HCT116 (cell line): ENCODE results near the gene SPATA7. TPM values are rescaled to one million over a fixed set of nuclear protein-coding genes. Genes with fewer than 3 reads are reported as not detected.

Experiments used
- ATAC-seq: fragments of 200-7000 bp; cut with Tn5 transposase; 2 replicates; pipeline ENCODE4 v1.9.1; 2020; ENCODE audit warnings: mild to moderate bottlenecking, moderate library complexity
- BruUV-seq: library from RNA; stranded (reverse); fragments of 400-500 nt; replicated peaks from 2 replicates; lab custom pipeline; 2021; lab: Mats Ljungman, UMichigan
- CTCF ChIA-PET: fragments of 300-600 bp; sonication (Branson Sonifier 250); formaldehyde crosslinking; loops from one replicate; lab custom pipeline; 2021; ENCODE audit warnings: antibody characterized with exemption; lab: Charles Lee
- POLR2A ChIA-PET: fragments of 300-600, 350-600 bp; sonication (Branson Sonifier 250); formaldehyde crosslinking; loops from one replicate; lab custom pipeline; 2021; ENCODE audit warnings: antibody characterized with exemption; lab: Charles Lee
- RAD21 ChIA-PET, 2 experiments: fragments of 300-600 bp; sonication (Branson Sonifier 250); formaldehyde crosslinking; loops; one replicate each; lab custom pipeline; 2023; ENCODE audit warnings: low total read pairs in 2 of 2; ENCODE audit not compliant: uncharacterized antibody in 2 of 2, unreplicated experiment in 2 of 2, low non-redundant PET in 1 of 2; lab: Charles Lee
- DNase-seq: peaks from one replicate; pipeline ENCODE4 v3.0.0-alpha.2; 2010; ENCODE audit warnings: low read depth, low spot score
- H2AFZ ChIP-seq: fragments of 200-600 bp; shearing (Covaris generic), sonication (generic); 2 replicates; pipeline ENCODE4 v1.6.1; 2017; ENCODE audit warnings: low read depth, mixed run types, mixed read lengths, antibody characterized with exemption, low read length; ENCODE audit not compliant: poor library complexity, severe bottlenecking
- H3K27ac ChIP-seq: 2 replicates; pipeline ENCODE4 v1.5.1; 2012; ENCODE audit warnings: low read depth, low read length
- H3K27me3 ChIP-seq: fragments of 200-600 bp; sonication (generic); 2 replicates; pipeline ENCODE4 v1.6.1; 2016; ENCODE audit warnings: mixed run types, low read length, mixed read lengths; ENCODE audit not compliant: insufficient read depth
- H3K36me3 ChIP-seq, 2 experiments: fragments of 200-500 bp in 1 of 2; fragments of 200-600 bp in 1 of 2; sonication (Bioruptor generic) in 1 of 2; sonication (generic) in 1 of 2; 2 replicates each; pipeline versions ENCODE4 v1.5.1 to v1.6.1; 2014 to 2016; ENCODE audit warnings: low read length in 2 of 2, inconsistent platforms in 1 of 2, mixed read lengths in 1 of 2, mixed run types in 1 of 2; ENCODE audit not compliant: insufficient read depth in 2 of 2, control insufficient read depth in 1 of 2
- H3K4me1 ChIP-seq, 2 experiments: fragments of 200-600 bp in 1 of 2; sonication (generic) in 1 of 2; 2 replicates each; pipeline versions ENCODE4 v1.5.1 to v1.6.1; 2012 to 2017; ENCODE audit warnings: low read length in 2 of 2, inconsistent platforms in 1 of 2, mild to moderate bottlenecking in 1 of 2, mixed read lengths in 1 of 2, mixed run types in 1 of 2, moderate library complexity in 1 of 2; ENCODE audit not compliant: insufficient read depth in 2 of 2, control insufficient read depth in 1 of 2
- H3K4me2 ChIP-seq: fragments of 200-600 bp; sonication (generic); 2 replicates; pipeline ENCODE4 v1.6.1; 2017; ENCODE audit warnings: mixed run types, low read length, mixed read lengths
- H3K4me3 ChIP-seq, 2 experiments: fragments of 200-600 bp in 1 of 2; sonication (generic) in 1 of 2; replicated peaks in 1 of 2; 2 replicates each; pipeline ENCODE4 v1.5.1; 2011 to 2016; ENCODE audit warnings: low read length in 2 of 2, control low read depth in 1 of 2, low read depth in 1 of 2, mild to moderate bottlenecking in 1 of 2, mixed read lengths in 1 of 2, mixed run types in 1 of 2
- H3K79me2 ChIP-seq: fragments of 200-600 bp; sonication (generic); 2 replicates; pipeline ENCODE4 v1.6.1; 2017; ENCODE audit warnings: mild to moderate bottlenecking, mixed run types, low read length, moderate library complexity, mixed read lengths; ENCODE audit not compliant: insufficient read depth
- H3K9ac ChIP-seq: fragments of 200-600 bp; sonication (generic); 2 replicates; pipeline ENCODE4 v1.6.1; 2016; ENCODE audit warnings: low read length, mixed read lengths
- H3K9me2 ChIP-seq: fragments of 200-600 bp; sonication (generic), shearing (Covaris generic); 2 replicates; pipeline ENCODE4 v1.6.1; 2017; ENCODE audit warnings: mixed run types, mild to moderate bottlenecking, moderate library complexity; ENCODE audit not compliant: insufficient read depth
- H3K9me3 ChIP-seq, 2 experiments: fragments of 200-500 bp in 1 of 2; fragments of 200-600 bp in 1 of 2; sonication (Bioruptor generic) in 1 of 2; sonication (generic) in 1 of 2; 2 replicates each; pipeline ENCODE4 v1.6.1; 2014 to 2017; ENCODE audit warnings: low read length in 2 of 2, mixed read lengths in 2 of 2, inconsistent platforms in 1 of 2, low read depth in 1 of 2, mild to moderate bottlenecking in 1 of 2, mixed run types in 1 of 2, moderate library complexity in 1 of 2; ENCODE audit not compliant: control insufficient read depth in 1 of 2, insufficient read depth in 1 of 2
- H4K20me1 ChIP-seq: fragments of 200-600 bp; sonication (generic), shearing (Covaris generic); 2 replicates; pipeline ENCODE4 v1.6.1; 2017; ENCODE audit warnings: mixed run types, mild to moderate bottlenecking, moderate library complexity; ENCODE audit not compliant: insufficient read depth
- ATF3 ChIP-seq: IDR thresholded peaks from 2 replicates; pipeline ENCODE4 v1.6.1; 2012
- CEBPB ChIP-seq: IDR thresholded peaks from 2 replicates; pipeline ENCODE4 v1.6.1; 2012; ENCODE audit warnings: low read depth
- EGR1 ChIP-seq: IDR thresholded peaks from 2 replicates; pipeline ENCODE4 v1.6.1; 2012; ENCODE audit warnings: low read depth
- ELF1 ChIP-seq: IDR thresholded peaks from 2 replicates; pipeline ENCODE4 v1.6.1; 2012; ENCODE audit warnings: low read depth, borderline replicate concordance
- EZH2 ChIP-seq: fragments of 200-600 bp; sonication (generic); IDR thresholded peaks from 2 replicates; pipeline ENCODE4 v1.6.1; 2017; ENCODE audit warnings: antibody characterized with exemption, mixed run types
- SIN3A ChIP-seq: IDR thresholded peaks from 2 replicates; pipeline ENCODE4 v1.6.1; 2012; ENCODE audit warnings: low read depth
- SP1 ChIP-seq: IDR thresholded peaks from 2 replicates; pipeline ENCODE4 v1.6.1; 2012; ENCODE audit warnings: low read depth
- SRF ChIP-seq: IDR thresholded peaks from 2 replicates; pipeline ENCODE4 v1.6.1; 2012; ENCODE audit warnings: low read depth
- TCF7L2 ChIP-seq: IDR thresholded peaks from 2 replicates; pipeline ENCODE4 v1.7.0; 2011; ENCODE audit warnings: borderline replicate concordance, inconsistent platforms; ENCODE audit not compliant: insufficient read depth, insufficient read length; ENCODE audit errors: extremely low read depth
- intact Hi-C: fragments of 100-400 bp; cut with micrococcal nuclease; formaldehyde crosslinking; loops from 2 replicates; pipeline ENCODE4 v1.10.0; 2022
- total RNA-seq: library from RNA; stranded (reverse); gene quantifications from one replicate; pipeline ENCODE4 v1.2.1, GENCODE V29; 2021; ENCODE audit not compliant: unreplicated experiment
- TF ChIP-seq, protein P1 (sequence below): IDR thresholded peaks from 2 replicates; pipeline ENCODE4 v1.6.1; 2011; ENCODE audit warnings: mild to moderate bottlenecking, low read length, moderate library complexity; ENCODE audit not compliant: insufficient replicate concordance; ENCODE audit errors: extremely low read depth

SPATA7 gene
- total RNA-seq, 1 experiment from 2014 or later = 6.2 TPM

- Histone ChIP-seq H3K27me3 (no peaks in the 10 kb centered on the region), H3K9ac (no peak overlapping the region), H4K20me1 (no peaks in the 10 kb centered on the region), H3K9me3 (no peaks in the 10 kb centered on the region)
- no peak for ATAC-seq
- intact Hi-C loops = loop anchor here (2.0 kb wide), 1 partner anchor 76 kb away; no protein-coding TSS in a partner anchor
- no TSS peak for BruUV-seq
- POLR2A ChIA-PET = no interaction called here
- TF ChIP-seq ATF3 (no peak), EZH2 (no peak), CEBPB (no peak), SRF (no peak), SP1 (no peak), ELF1 (no peak), SIN3A (no peak), TCF7L2 (no peak), EGR1 (no peak)
- TF ChIP-seq, protein P1, sequence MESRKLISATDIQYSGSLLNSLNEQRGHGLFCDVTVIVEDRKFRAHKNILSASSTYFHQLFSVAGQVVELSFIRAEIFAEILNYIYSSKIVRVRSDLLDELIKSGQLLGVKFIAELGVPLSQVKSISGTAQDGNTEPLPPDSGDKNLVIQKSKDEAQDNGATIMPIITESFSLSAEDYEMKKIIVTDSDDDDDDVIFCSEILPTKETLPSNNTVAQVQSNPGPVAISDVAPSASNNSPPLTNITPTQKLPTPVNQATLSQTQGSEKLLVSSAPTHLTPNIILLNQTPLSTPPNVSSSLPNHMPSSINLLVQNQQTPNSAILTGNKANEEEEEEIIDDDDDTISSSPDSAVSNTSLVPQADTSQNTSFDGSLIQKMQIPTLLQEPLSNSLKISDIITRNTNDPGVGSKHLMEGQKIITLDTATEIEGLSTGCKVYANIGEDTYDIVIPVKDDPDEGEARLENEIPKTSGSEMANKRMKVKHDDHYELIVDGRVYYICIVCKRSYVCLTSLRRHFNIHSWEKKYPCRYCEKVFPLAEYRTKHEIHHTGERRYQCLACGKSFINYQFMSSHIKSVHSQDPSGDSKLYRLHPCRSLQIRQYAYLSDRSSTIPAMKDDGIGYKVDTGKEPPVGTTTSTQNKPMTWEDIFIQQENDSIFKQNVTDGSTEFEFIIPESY = no peak
- TF ChIP-seq, all 23 proteins: peak for 0
- Histone ChIP-seq H3K4me2 (no peak overlapping the region), H3K36me3 (no peaks in the 10 kb centered on the region; a peak in 1 of 4 replicates), H3K27ac (no peak overlapping the region), H3K4me1 (no peaks in the 10 kb centered on the region), H3K4me3 (no peak overlapping the region), H3K9me2 (no peaks in the 10 kb centered on the region), H2AFZ (no peak overlapping the region), H3K79me2 (no peaks in the 10 kb centered on the region)
- no peak for DNase-seq
- CTCF ChIA-PET = no interaction called here
- RAD21 ChIA-PET = no interaction called here
These were observed 95.6 kb downstream of the SPATA7 start for GRCh38 chr14:88481059-88481458.
